H1 (cell line): ENCODE data around the gene KLHL2. TPM values are rescaled to one million over a fixed set of nuclear protein-coding genes. Genes with fewer than 3 reads are reported as not detected.

Experiments used
- CTCF ChIA-PET: fragments of 300-600 bp; sonication (Branson Sonifier 250); formaldehyde crosslinking; loops from one replicate; lab custom pipeline; 2021; ENCODE audit not compliant: partially characterized antibody; lab: Charles Lee
- POLR2A ChIA-PET: fragments of 300-600 bp; sonication (Branson Sonifier 250); formaldehyde crosslinking; loops from one replicate; lab custom pipeline; 2021; ENCODE audit warnings: inconsistent platforms; ENCODE audit not compliant: partially characterized antibody; lab: Charles Lee
- DNase-seq, 2 experiments: peaks; one replicate each; pipeline versions ENCODE4 v3.0.0 to v3.0.0-alpha.2; 2010 to 2022; ENCODE audit warnings: low spot score in 2 of 2, low read depth in 1 of 2, mixed read lengths in 1 of 2
- FAIRE-seq: peaks from 2 replicates; lab custom pipeline; 2011; peaks lifted over from hg19 to GRCh38; lab: Jason Lieb, UNC
- H2AFZ ChIP-seq: 2 replicates; pipeline ENCODE4 v1.8.1; 2012; ENCODE audit warnings: low read length, inconsistent platforms
- H2AK5ac ChIP-seq: 2 replicates; pipeline ENCODE4 v1.6.1; 2013; ENCODE audit warnings: low read depth, low read length
- H2BK120ac ChIP-seq: replicated peaks from 2 replicates; pipeline ENCODE3; 2013; ENCODE audit warnings: low read depth, low read length, inconsistent platforms
- H2BK12ac ChIP-seq: 2 replicates; pipeline ENCODE4 v1.6.1; 2013; ENCODE audit warnings: low read depth, low read length
- H2BK15ac ChIP-seq: 2 replicates; pipeline ENCODE4 v1.6.1; 2013; ENCODE audit warnings: low read length
- H2BK20ac ChIP-seq: 2 replicates; pipeline ENCODE4 v1.6.1; 2013; ENCODE audit warnings: low read length
- H2BK5ac ChIP-seq: 2 replicates; pipeline ENCODE4 v1.6.1; 2013; ENCODE audit warnings: low read depth, low read length
- H3K14ac ChIP-seq: 2 replicates; pipeline ENCODE4 v1.6.1; 2013; ENCODE audit warnings: inconsistent platforms; ENCODE audit not compliant: insufficient read length
- H3K18ac ChIP-seq: 2 replicates; pipeline ENCODE4 v1.6.1; 2013; ENCODE audit warnings: low read length; ENCODE audit errors: extremely low read depth
- H3K23ac ChIP-seq: 2 replicates; pipeline ENCODE4 v1.6.1; 2013; ENCODE audit warnings: inconsistent platforms; ENCODE audit not compliant: insufficient read length
- H3K23me2 ChIP-seq: 2 replicates; pipeline ENCODE4 v1.6.1; 2013; ENCODE audit warnings: low read depth, low read length
- H3K27ac ChIP-seq: 2 replicates; pipeline ENCODE4 v1.6.1; 2011; ENCODE audit warnings: low read depth, low read length, inconsistent platforms
- H3K27me3 ChIP-seq, 4 experiments: replicated peaks in 1 of 4; 1 replicate in 1 of 4; 2 replicates in 3 of 4; pipeline versions ENCODE4 v1.6.1 to v1.8.1; 2011 to 2013; ENCODE audit warnings: low read length in 3 of 4, mild to moderate bottlenecking in 3 of 4, inconsistent platforms in 2 of 4, mixed read lengths in 2 of 4, moderate library complexity in 1 of 4; ENCODE audit not compliant: control insufficient read depth in 3 of 4, insufficient read depth in 3 of 4; ENCODE audit errors: extremely low read depth in 1 of 4
- H3K36me3 ChIP-seq, 4 experiments: 2 replicates each; pipeline versions ENCODE4 v1.6.1 to v1.8.1; 2011 to 2013; ENCODE audit warnings: mild to moderate bottlenecking in 4 of 4, low read length in 3 of 4, moderate library complexity in 2 of 4, control low read depth in 1 of 4, inconsistent platforms in 1 of 4; ENCODE audit not compliant: insufficient read depth in 4 of 4, control insufficient read depth in 2 of 4
- H3K4ac ChIP-seq: replicated peaks from 2 replicates; pipeline ENCODE3; 2013; ENCODE audit warnings: low read length, low read depth, mixed read lengths, inconsistent platforms; ENCODE audit not compliant: insufficient read length
- H3K4me1 ChIP-seq, 4 experiments: replicated peaks in 1 of 4; 1 replicate in 1 of 4; 2 replicates in 3 of 4; pipeline versions ENCODE4 v1.6.1 to v1.8.1; 2011 to 2013; ENCODE audit warnings: low read length in 3 of 4, inconsistent platforms in 2 of 4, mixed read lengths in 1 of 4; ENCODE audit not compliant: insufficient read depth in 4 of 4, control insufficient read depth in 3 of 4
- H3K4me2 ChIP-seq, 2 experiments: 2 replicates each; pipeline versions ENCODE4 v1.6.1 to v1.8.1; 2011 to 2013; ENCODE audit warnings: low read depth in 2 of 2, low read length in 2 of 2, control low read depth in 1 of 2, inconsistent platforms in 1 of 2, mild to moderate bottlenecking in 1 of 2; ENCODE audit not compliant: insufficient read depth in 1 of 2
- H3K4me3 ChIP-seq, 4 experiments: fragments of 200-600, 300-600 bp in 1 of 4; sonication (generic), shearing (Covaris generic), sonication (Bioruptor Twin) in 1 of 4; 2 replicates each; pipeline versions ENCODE4 v1.5.1 to v1.8.1; 2011 to 2016; ENCODE audit warnings: low read length in 4 of 4, low read depth in 3 of 4, control low read depth in 2 of 4, inconsistent platforms in 2 of 4, mild to moderate bottlenecking in 2 of 4, mixed read lengths in 1 of 4, moderate library complexity in 1 of 4; ENCODE audit not compliant: insufficient read depth in 2 of 4; ENCODE audit errors: extremely low read depth in 1 of 4
- H3K56ac ChIP-seq: replicated peaks from 2 replicates; pipeline ENCODE3; 2013; ENCODE audit warnings: low read depth, mild to moderate bottlenecking, mixed read lengths, low read length, inconsistent platforms; ENCODE audit not compliant: insufficient read length
- H3K79me1 ChIP-seq: 2 replicates; pipeline ENCODE4 v1.6.1; 2013; ENCODE audit warnings: low read depth, low read length, control low read depth
- H3K79me2 ChIP-seq, 2 experiments: 2 replicates each; pipeline versions ENCODE4 v1.6.1 to v1.8.1; 2012 to 2013; ENCODE audit warnings: low read length in 2 of 2, mild to moderate bottlenecking in 2 of 2, inconsistent platforms in 1 of 2; ENCODE audit not compliant: insufficient read depth in 2 of 2, control insufficient read depth in 1 of 2
- H3K9ac ChIP-seq, 4 experiments: replicated peaks in 1 of 4; 1 replicate in 1 of 4; 2 replicates in 3 of 4; pipeline versions ENCODE4 v1.6.1 to v1.8.1; 2011 to 2013; ENCODE audit warnings: low read depth in 3 of 4, low read length in 3 of 4, control low read depth in 2 of 4, mild to moderate bottlenecking in 2 of 4, moderate library complexity in 2 of 4, inconsistent platforms in 1 of 4; ENCODE audit errors: extremely low read depth in 1 of 4
- H3K9me3 ChIP-seq, 2 experiments: 2 replicates each; pipeline versions ENCODE4 v1.6.1 to v1.8.1; 2012 to 2013; ENCODE audit warnings: mild to moderate bottlenecking in 2 of 2, moderate library complexity in 2 of 2, control low read depth in 1 of 2, inconsistent platforms in 1 of 2, low read depth in 1 of 2, low read length in 1 of 2, mixed read lengths in 1 of 2; ENCODE audit not compliant: insufficient read depth in 2 of 2
- H4K20me1 ChIP-seq, 2 experiments: replicated peaks in 1 of 2; 2 replicates each; pipeline versions ENCODE3 to v1.8.1; 2011 to 2013; ENCODE audit warnings: inconsistent platforms in 2 of 2, low read length in 2 of 2, mild to moderate bottlenecking in 1 of 2; ENCODE audit not compliant: insufficient read depth in 2 of 2, control insufficient read depth in 1 of 2
- H4K5ac ChIP-seq: 2 replicates; pipeline ENCODE4 v1.6.1; 2013; ENCODE audit warnings: low read length, low read depth, mixed read lengths, inconsistent platforms; ENCODE audit not compliant: insufficient read length
- H4K8ac ChIP-seq: 2 replicates; pipeline ENCODE4 v1.8.0; 2013; ENCODE audit warnings: mild to moderate bottlenecking, moderate library complexity, low read length, inconsistent platforms; ENCODE audit not compliant: insufficient read depth; ENCODE audit errors: extremely low read depth
- H4K91ac ChIP-seq: replicated peaks from 2 replicates; pipeline ENCODE3; 2013; ENCODE audit warnings: low read length, mixed read lengths, inconsistent platforms; ENCODE audit not compliant: insufficient read length
- CBX8 ChIP-seq: fragments of 300-800, 300-1000 bp; sonication (generic); IDR thresholded peaks from 2 replicates; pipeline ENCODE4 v1.7.1; 2016; ENCODE audit warnings: low read depth, low read length, borderline replicate concordance
- CEBPB ChIP-seq: IDR thresholded peaks from 2 replicates; pipeline ENCODE4 v1.6.1; 2012; ENCODE audit warnings: low read depth, low read length
- EGR1 ChIP-seq: IDR thresholded peaks from 2 replicates; pipeline ENCODE4 v1.6.1; 2011; ENCODE audit warnings: low read depth, low read length, borderline replicate concordance
- EP300 ChIP-seq, 2 experiments: IDR thresholded peaks; 1 replicate in 1 of 2; 2 replicates in 1 of 2; pipeline ENCODE4 v1.6.1; 2011 to 2012; ENCODE audit warnings: low read depth in 2 of 2, low read length in 2 of 2, mild to moderate bottlenecking in 2 of 2, borderline replicate concordance in 1 of 2, inconsistent platforms in 1 of 2, moderate library complexity in 1 of 2
- KDM5A ChIP-seq: fragments of 200-600 bp; IDR thresholded peaks from 2 replicates; pipeline ENCODE4 v1.7.1; 2012; ENCODE audit warnings: mild to moderate bottlenecking, low read length, inconsistent platforms, mixed read lengths
- NANOG ChIP-seq: IDR thresholded peaks from 2 replicates; pipeline ENCODE4 v1.6.1; 2011; ENCODE audit warnings: low read length, low read depth, mild to moderate bottlenecking, inconsistent platforms; ENCODE audit not compliant: insufficient read depth, poor library complexity, severe bottlenecking
- POLR2A ChIP-seq, 2 experiments: IDR thresholded peaks; 1 replicate in 1 of 2; 2 replicates in 1 of 2; pipeline ENCODE4 v1.6.1; 2011; ENCODE audit warnings: low read depth in 2 of 2, low read length in 2 of 2, mild to moderate bottlenecking in 2 of 2; ENCODE audit errors: control extremely low read depth in 1 of 2
- POU5F1 ChIP-seq: IDR thresholded peaks from 2 replicates; pipeline ENCODE4 v1.6.1; 2011; ENCODE audit warnings: low read depth, mild to moderate bottlenecking, low read length, moderate library complexity
- RXRA ChIP-seq: IDR thresholded peaks from 2 replicates; pipeline ENCODE4 v1.6.1; 2011; ENCODE audit warnings: low read depth, mild to moderate bottlenecking, low read length, moderate library complexity; ENCODE audit not compliant: insufficient read depth
- SIRT6 ChIP-seq: IDR thresholded peaks from one replicate; pipeline ENCODE4 v1.7.1; 2012; ENCODE audit warnings: low read length, inconsistent platforms
- SP2 ChIP-seq: IDR thresholded peaks from 2 replicates; pipeline ENCODE4 v1.6.1; 2012; ENCODE audit warnings: mild to moderate bottlenecking, low read length, inconsistent platforms
- TCF12 ChIP-seq: IDR thresholded peaks from 2 replicates; pipeline ENCODE4 v1.6.1; 2011; ENCODE audit warnings: low read depth, mild to moderate bottlenecking, low read length
- WGBS, 2 experiments: shearing (Covaris generic) in 1 of 2; methylation state at CpG; one replicate each; pipeline versions ENCODE4 v1.1.6 to v1.1.7; 2013 to 2015; ENCODE audit warnings: low lambda C conversion rate in 2 of 2, mixed read lengths in 2 of 2, inconsistent platforms in 1 of 2, low coverage in 1 of 2, missing lambda C conversion rate in 1 of 2; ENCODE audit not compliant: insufficient replicate concordance in 2 of 2, insufficient coverage in 1 of 2, insufficient read length in 1 of 2; ENCODE audit errors: extremely low coverage in 1 of 2, missing lambda C conversion rate in 1 of 2; 5-methylcytosine and 5-hydroxymethylcytosine counted together
- polyA plus RNA-seq, 7 experiments: library from polyadenylated mRNA; depleted of rRNA in 3 of 7; stranded (reverse) in 5 of 7; unstranded in 2 of 7; fragments of >200 nt in 5 of 7; fragments of 200-250 nt in 2 of 7; gene quantifications; 1 replicate in 5 of 7; 2 replicates in 1 of 7; 4 replicates in 1 of 7; pipeline versions ENCODE4 v1.2.1 to v1.2.3, GENCODE V29; 2011 to 2013; ENCODE audit warnings: missing spikeins in 2 of 7, mixed read lengths in 2 of 7
- total RNA-seq: library from RNA; stranded (reverse); fragmentation: NEBNext Ultra II Directional; extraction: Animal tissue kit (Norgen Biotek cat#: 25700); gene quantifications from 2 replicates; pipeline ENCODE4 v1.2.1, GENCODE V29; 2021
- TF ChIP-seq, protein P1 (sequence below): IDR thresholded peaks from 2 replicates; pipeline ENCODE4 v1.6.1; 2011; ENCODE audit warnings: low read depth, mild to moderate bottlenecking, low read length; ENCODE audit not compliant: insufficient read depth

Gene KLHL2
- total and polyA plus RNA-seq, 2 of the 8 experiments (the other 6 are each of a cell fraction or from before 2014, with no cell fraction given), result 5.2 to 12.0 TPM

DNA sequence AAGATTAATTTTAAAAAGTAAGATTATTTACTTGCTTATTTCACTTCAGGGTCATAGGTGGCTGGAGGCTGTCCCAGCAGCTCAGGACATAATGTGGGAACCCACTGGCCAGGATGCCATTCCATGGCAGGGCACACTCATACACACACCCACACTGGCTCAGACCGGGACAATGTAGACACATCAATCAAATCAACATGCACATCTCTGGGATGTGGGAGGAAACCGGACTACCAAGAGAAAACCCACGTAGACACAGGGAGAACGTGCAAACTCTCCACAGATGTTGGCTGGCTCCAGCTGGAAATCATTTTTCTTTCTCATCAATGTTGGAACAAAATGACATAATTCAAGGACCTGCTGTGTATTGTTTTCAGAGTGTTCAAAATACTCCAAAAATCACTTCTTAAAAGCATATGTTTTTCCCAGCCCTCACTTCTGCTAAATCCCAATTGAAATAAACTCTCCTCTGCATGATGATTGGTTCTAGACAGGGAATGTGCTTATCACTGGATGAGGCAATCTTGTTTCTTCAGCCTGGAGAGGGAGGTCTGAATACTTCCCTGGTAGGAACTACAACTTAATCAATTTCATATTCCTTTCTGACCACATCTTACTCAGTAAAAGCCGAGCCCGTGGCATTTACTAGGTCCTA is 152.8 kb downstream of the KLHL2 start:
- ChIA-PET CTCF (interaction anchor here (0.5 to 3.4 kb wide), 8 partner anchors 9 to 229 kb away, joined by 3 to 14 read pairs (median 4); no protein-coding TSS in a partner anchor), POLR2A (no interaction called here)
- WGBS, 2 experiments, result 95% methylated on average over 6 of the region's 6 CpGs; no CpG with 5 or more reads in 1 of the 2 experiments
- Histone ChIP-seq H3K27ac (no peak overlapping the region), H2BK20ac (no peak overlapping the region), H3K23ac (no peak overlapping the region), H4K5ac (no peak overlapping the region), H3K9me3 (no peaks in the 10 kb centered on the region), H3K56ac (no peak overlapping the region), H4K8ac (no peak overlapping the region), H4K91ac (no peak overlapping the region), H2BK12ac (no peak overlapping the region), H2AFZ (no peak overlapping the region), H3K4me3 (no peak overlapping the region), H2BK120ac (no peak overlapping the region), H3K9ac (peak overlapping the region in 1 of 4 experiments; percentile 34; a peak in 1 of 7 replicates), H3K27me3 (no peaks in the 10 kb centered on the region), H2BK5ac (no peak overlapping the region), H2BK15ac (no peak overlapping the region), H3K4me2 (no peak overlapping the region), H3K79me2 (no peaks in the 10 kb centered on the region), H4K20me1 (no peaks in the 10 kb centered on the region), H3K14ac (no peak overlapping the region), H3K18ac (no peak overlapping the region), H3K36me3 (no peaks in the 10 kb centered on the region), H3K23me2 (peaks cover 3% of the 10 kb centered on the region; the same call in 1 of the 2 replicates), H3K4me1 (no peaks in the 10 kb centered on the region), H3K4ac (no peak overlapping the region), H3K79me1 (no peaks in the 10 kb centered on the region), H2AK5ac (no peak overlapping the region)
- DNase-seq (no peak), FAIRE-seq (no peak)
- TF ChIP-seq RXRA, result no peak
- no peak for TF ChIP-seq POLR2A (IDR thresholded peaks at IDR 0.05; ENCODE audit: control extremely low read depth in 1 of 2, low read depth in 2 of 2, low read length in 2 of 2)
- TF ChIP-seq CEBPB, result no peak
- no peak for TF ChIP-seq EGR1
- TF ChIP-seq, protein P1, sequence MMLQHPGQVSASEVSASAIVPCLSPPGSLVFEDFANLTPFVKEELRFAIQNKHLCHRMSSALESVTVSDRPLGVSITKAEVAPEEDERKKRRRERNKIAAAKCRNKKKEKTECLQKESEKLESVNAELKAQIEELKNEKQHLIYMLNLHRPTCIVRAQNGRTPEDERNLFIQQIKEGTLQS, result no peak
- no peak for TF ChIP-seq TCF12
- TF ChIP-seq SIRT6, result no peak
- no peak for TF ChIP-seq CBX8
- TF ChIP-seq KDM5A, result no peak
- TF ChIP-seq POU5F1, result no peak
- no peak for TF ChIP-seq EP300 (IDR thresholded peaks at IDR 0.05; ENCODE audit: borderline replicate concordance in 1 of 2, low read depth in 2 of 2, low read length in 2 of 2)
- TF ChIP-seq SP2, result no peak
- no peak for TF ChIP-seq NANOG
